GM11168 (cell line): ENCODE results near the gene JPT1.

Source experiments
- in situ Hi-C: fragments of 300-500 bp; cut with MboI; formaldehyde crosslinking; loops from one replicate; pipeline ENCODE4 v1.12.0; 2022; ENCODE audit warnings: low sequenced_read_pairs; ENCODE audit not compliant: unreplicated experiment

The JPT1 gene

GRCh38 chr17:75109407-75110233 lies 44.7 kb downstream of the JPT1 start, which contains the start of gene ARMC7:
Gene ARMC7, plus strand, starts transcription at chr17:75109969. Its CDS starts 320 bp downstream, at chr17:75110289.
- in situ Hi-C loops = loop anchor here (10.0 kb wide), 1 partner anchor 95 kb away; the partner anchor contains the start of gene NUP85

- in situ Hi-C loops = no loop called here
These were observed 45.3 kb downstream of the JPT1 start for GRCh38 chr17:75109046-75109406.

GRCh38 chr17:75108193-75108592 lies 46.1 kb downstream of the JPT1 start:
- in situ Hi-C loops = no loop called here

GRCh38 chr17:75105126-75106080 lies 48.9 kb downstream of the JPT1 start:
- in situ Hi-C loops = no loop called here

- in situ Hi-C loops = no loop called here
These were observed 50.4 kb downstream of the JPT1 start for GRCh38 chr17:75103601-75104554.

- in situ Hi-C loops = no loop called here
These were observed 51.9 kb downstream of the JPT1 start for GRCh38 chr17:75102385-75102821.

- in situ Hi-C loops = no loop called here
These were observed 54.3 kb downstream of the JPT1 start for GRCh38 chr17:75099881-75100595.

- in situ Hi-C loops = no loop called here
These were observed 55.5 kb downstream of the JPT1 start for GRCh38 chr17:75098861-75099260.

- in situ Hi-C loops = no loop called here
These were observed 56.4 kb downstream of the JPT1 start for GRCh38 chr17:75097865-75098264.

- in situ Hi-C loops = no loop called here
These were observed 58.2 kb downstream of the JPT1 start for GRCh38 chr17:75096082-75096625.

- in situ Hi-C loops = no loop called here
These were observed 59.4 kb downstream of the JPT1 start for GRCh38 chr17:75094871-75095399.

- in situ Hi-C loops = no loop called here
These were observed 60.7 kb downstream of the JPT1 start for GRCh38 chr17:75093548-75094158.

- in situ Hi-C loops = no loop called here
These were observed 62.4 kb downstream of the JPT1 start for GRCh38 chr17:75091855-75092327.

- in situ Hi-C loops = no loop called here
These were observed 63.1 kb downstream of the JPT1 start for GRCh38 chr17:75090871-75091854.

- in situ Hi-C loops = no loop called here
These were observed 65.6 kb downstream of the JPT1 start for GRCh38 chr17:75088465-75089417.
